G401.6 (cell line): ENCODE measurements around the gene PRSS1.
A peak's percentile ranks its signal among the peaks of the same experiment; 100 is the strongest.
"Not testable (repeated sequence)": the region's sequence is repeated elsewhere in the genome, so short reads cannot be mapped to it uniquely, and the experiment has no call there.

ENCODE experiments used
- FAIRE-seq: peaks from 2 replicates; lab custom pipeline; 2012; peaks lifted over from hg19 to GRCh38; lab: Jason Lieb, UNC

The PRSS1 gene

GRCh38 chr7:142749218-142749993, at the start of gene PRSS1:
Gene PRSS1, plus strand, starts transcription at chr7:142749472. Its CDS starts 13 bp downstream, at chr7:142749485.
- no peak for FAIRE-seq

DNA sequence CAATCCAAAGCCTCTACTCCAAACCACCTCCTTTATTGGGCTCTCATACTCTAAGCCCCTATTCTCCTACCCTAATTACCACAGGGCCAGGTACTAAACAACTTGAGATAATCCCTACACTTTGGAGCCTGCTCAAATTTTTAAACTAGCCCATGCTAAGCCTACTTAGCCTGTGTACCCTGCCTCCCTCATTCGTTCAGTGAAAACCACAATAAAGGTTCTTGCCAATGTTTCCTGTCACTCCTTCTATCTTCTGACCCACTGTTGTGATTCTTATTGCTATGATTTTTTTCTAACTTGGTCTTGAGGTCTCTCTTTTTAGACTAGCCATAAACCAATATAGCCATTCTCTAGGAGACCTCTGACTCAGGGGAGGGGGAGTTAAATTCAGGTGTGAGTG, 48.3 kb upstream of the PRSS1 start:
- not testable (repeated sequence) for FAIRE-seq

DNA sequence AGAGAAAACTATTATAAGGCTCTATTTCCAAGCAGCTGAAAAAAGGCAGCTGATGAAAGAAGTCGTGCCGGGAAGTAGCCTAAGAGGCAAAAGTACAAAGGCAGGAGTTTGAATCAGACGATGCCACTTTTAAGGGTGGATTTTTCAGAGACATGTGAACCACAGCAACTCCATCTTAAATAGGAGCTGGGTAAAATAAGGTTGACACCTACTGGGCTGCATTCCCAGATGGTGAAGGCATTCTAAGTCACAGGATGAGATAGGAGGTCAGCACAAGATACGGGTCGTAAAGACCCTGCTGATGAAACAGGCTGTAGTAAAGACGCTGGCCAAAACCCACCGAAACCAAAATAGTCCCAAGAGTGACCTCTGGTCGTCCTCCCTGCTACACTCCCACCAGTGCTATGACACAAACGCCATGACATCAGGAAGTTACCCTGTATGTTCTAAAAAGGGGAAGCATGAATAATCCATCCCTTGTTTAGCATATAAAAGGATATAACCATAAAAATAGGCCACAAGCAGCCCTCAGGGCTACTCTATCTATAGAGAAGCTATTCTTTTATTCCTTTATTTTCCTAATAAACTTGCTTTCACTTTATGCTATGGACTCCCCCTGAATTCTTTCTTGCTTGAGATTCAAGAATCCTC, 45.5 kb upstream of the PRSS1 start:
- no peak for FAIRE-seq

GRCh38 chr7:142708726-142709125, 40.5 kb upstream of the PRSS1 start:
- FAIRE-seq = not testable (repeated sequence)

- no peak for FAIRE-seq
Measured at GRCh38 chr7:142709921-142710320, 39.4 kb upstream of the PRSS1 start.

DNA sequence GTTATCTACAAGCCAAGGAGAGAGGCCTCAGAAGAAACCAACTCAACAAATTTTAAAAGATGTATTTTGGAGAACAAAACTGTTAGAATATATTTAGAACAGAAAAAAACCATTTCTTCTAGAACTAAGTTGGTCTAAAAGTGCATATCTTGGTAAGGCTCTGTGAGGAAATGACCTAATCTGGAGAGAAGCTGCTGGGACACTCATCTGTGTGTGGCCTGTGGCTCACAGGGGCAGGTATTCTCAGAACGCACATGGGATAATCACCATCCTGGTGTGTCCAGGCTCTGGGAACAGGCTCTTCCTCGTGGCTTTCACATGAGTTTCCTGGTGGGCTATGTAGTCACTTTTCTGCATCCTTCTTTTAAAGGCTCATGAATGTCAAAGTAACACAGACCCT, 38.1 kb upstream of the PRSS1 start:
- FAIRE-seq = no peak

DNA sequence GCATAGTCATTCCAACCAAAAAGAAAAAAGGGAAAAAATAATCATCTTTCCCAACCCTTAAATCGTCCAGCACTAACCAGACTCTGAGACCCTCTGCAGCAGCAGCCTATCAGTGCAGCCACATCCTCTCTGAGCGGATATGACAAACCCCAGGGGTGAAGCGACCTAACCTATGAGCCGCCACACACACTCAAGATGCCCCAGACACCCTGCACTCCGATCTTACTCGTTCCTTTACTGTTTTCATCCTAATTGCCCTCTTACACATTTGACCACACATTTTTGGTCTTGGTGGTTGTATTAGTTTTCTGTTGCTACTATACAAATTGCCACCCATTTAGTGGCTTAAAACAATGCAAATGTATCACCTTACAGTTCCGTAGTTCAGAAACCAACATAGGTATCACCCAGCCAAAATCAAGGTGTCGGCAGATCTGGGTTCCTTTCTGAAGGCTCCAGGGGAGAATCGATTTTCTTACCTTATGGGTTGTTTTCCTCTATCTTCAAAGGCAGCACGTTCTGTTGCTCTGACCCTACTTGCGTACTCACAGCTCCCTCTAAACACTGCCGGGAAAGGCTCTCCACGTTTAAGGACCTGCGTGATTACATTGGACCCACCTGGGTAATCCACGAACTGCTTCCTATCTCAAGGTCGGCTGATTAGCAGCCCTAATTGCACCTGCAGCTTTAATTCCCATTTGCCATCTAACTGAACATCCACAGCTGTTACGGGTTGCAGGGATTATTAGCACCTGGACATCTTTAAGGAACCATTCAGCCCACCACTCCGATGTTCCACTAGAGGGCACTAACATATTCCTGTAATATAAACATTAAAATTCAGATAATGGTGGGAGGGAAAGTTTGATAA, 37.3 kb upstream of the PRSS1 start:
- FAIRE-seq = peak; percentile 80

GRCh38 chr7:142712617-142712957, 36.7 kb upstream of the PRSS1 start:
- FAIRE-seq = no peak

- FAIRE-seq = no peak
Measured at GRCh38 chr7:142714375-142714774, 34.9 kb upstream of the PRSS1 start.

GRCh38 chr7:142716596-142716995, 32.7 kb upstream of the PRSS1 start:
- no peak for FAIRE-seq

DNA sequence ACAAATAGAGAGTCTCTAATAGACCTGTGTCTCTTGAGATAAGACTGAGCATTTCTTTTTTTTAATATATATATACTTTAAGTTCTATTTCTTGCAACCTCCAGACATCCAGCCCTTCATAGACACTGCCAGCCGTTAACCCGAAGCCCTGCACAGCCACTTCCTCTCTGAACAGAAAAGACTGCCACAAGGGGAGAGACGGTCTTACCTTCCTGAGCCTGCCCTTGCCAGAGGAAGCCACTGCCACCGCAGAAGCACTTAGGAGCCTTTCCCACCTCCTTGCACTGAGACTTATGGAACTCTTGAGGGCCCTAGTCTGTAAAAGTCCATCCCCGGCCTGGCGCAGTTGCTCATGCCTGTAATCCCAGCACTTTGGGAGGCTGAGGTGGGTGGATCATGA, 31.8 kb upstream of the PRSS1 start:
- FAIRE-seq = no peak

GRCh38 chr7:142718313-142718712, 31.0 kb upstream of the PRSS1 start:
- FAIRE-seq = no peak

GRCh38 chr7:142720172-142720773, 29.0 kb upstream of the PRSS1 start:
- no peak for FAIRE-seq

GRCh38 chr7:142720986-142721385, 28.3 kb upstream of the PRSS1 start:
- no peak for FAIRE-seq

DNA sequence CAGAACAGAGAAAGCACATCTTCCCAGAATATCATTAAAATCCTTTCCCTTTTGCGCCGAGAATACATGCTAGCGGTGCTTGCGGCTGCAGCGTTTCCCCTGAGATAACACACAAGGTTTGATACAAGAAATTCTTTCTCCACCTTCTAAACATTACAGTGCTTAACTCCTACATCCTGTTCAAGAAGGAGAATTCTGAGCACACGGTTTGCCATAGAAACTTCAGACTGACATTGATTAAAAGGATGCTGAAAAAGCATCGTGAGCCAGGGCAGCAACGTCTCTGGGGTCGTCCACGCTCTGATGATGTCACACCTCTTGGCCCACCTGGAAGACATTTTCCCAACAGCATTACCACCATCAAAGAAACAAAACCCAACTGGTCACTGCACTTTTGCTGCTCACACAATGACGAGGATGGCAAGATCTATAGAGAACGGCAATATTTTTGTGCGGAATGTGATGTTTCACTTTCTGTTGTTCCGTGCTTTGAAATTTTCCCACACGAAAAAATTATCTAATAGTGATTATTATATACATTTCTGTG, 27.0 kb upstream of the PRSS1 start:
- FAIRE-seq = no peak

DNA sequence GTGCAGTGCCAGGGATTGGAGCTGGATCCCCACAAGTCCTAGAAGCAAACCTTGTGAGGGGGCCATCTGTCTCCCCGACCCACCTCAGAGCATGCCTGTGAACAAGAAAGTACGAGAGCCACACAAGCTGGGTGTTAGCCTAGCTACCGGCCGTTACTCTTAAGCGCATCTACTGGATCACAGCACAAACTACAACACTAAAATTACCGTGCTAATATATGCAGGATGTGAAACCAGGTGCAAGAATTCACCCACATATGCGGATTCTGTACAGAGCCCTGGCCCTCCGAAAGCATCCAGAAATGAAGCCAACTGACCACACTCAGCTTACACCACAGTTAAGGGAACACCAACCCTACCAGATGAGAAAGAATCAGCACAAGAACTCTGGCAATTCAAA, 16.0 kb upstream of the PRSS1 start:
- no peak for FAIRE-seq

GRCh38 chr7:142739923-142740492, 9.3 kb upstream of the PRSS1 start:
- no peak for FAIRE-seq

GRCh38 chr7:142740786-142741185, 8.5 kb upstream of the PRSS1 start:
- FAIRE-seq = no peak

DNA sequence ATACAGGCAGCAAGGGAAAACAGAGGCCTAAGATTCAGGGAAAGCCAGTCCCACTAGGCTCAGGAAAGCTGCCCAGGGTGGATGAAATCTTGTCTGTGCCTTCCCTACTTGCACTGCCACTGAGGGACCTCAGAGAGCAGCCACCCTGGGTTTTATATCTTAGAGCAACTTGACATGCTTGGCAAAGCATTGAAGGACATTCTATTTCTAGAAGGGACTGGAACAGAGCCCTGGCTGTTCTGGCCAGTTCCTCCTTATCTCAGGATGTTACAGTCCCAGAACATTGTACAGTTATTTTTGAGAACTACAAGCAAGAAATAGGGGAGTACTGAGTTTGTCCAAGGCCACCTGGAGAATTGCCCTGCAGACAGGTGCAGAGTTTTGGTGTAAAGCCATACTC, 7.3 kb upstream of the PRSS1 start:
- not testable (repeated sequence) for FAIRE-seq

- FAIRE-seq = no peak
Measured at GRCh38 chr7:142745091-142745635, 4.1 kb upstream of the PRSS1 start.

DNA sequence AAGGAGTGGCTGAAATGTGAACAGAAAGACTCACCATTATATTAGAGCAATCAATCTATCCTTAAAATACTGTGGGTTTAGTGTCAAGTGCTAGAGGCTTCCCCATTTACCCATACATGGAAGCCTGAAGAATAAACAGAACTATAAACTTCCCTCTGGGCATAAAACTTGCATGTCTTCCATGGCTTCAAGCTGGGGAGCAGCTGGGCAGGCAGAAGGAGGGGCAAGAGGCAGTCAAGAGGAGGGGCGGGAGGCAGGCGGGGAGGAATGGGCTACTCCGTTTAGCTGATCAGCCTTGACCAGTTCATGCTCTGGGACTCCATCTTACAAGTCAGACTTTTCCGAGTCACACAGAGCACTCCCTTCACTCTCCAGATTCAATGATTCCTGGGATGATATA, 3.5 kb upstream of the PRSS1 start:
- FAIRE-seq = no peak

DNA sequence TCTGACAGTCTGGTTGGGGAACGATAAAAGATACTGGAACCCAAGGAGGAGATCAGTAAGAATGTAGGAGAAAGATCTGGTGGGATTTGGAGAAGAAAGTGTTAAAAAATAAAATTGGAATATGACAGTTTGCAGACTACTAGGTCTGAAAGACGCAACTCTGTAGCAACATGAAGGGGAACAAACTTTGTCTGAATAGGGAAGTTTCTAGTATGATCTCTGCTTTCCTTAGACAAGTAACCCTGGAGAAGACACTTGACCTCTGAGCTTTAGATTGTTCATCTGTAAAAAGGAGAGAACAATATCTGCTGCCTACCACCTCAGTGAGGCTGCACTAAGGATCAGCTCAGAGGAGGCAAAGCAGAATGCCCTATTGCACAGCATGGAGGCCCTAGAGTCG, 3.0 kb upstream of the PRSS1 start:
- no peak for FAIRE-seq
